Subcutaneous adipose tissue (tissue), 4 donors: Measurements from ENCODE around the gene MLLT3. TPM values are rescaled to one million over a fixed set of nuclear protein-coding genes. Genes with fewer than 3 reads are reported as not detected.

Experiments
- CTCF ChIP-seq: fragments of 450-650 bp; IDR thresholded peaks from one replicate; pipeline ENCODE4 v1.5.1; 2016; ENCODE audit warnings: low read depth, mild to moderate bottlenecking, control low read depth, antibody characterized with exemption, moderate library complexity
- total RNA-seq, 4 donors: library from RNA; depleted of rRNA; stranded (reverse); fragments of >200 nt; gene quantifications; one replicate each; pipeline ENCODE4 v1.1.0, GENCODE V29; 2016

Gene MLLT3
- total RNA-seq, 4 donors from 2014 or later = 10.2 to 15.3 (median 11.0) TPM

GRCh38 chr9:20441166-20441565 lies 181.1 kb downstream of the MLLT3 start:
- TF ChIP-seq CTCF = no peak

- TF ChIP-seq CTCF = no peak
Measured at GRCh38 chr9:20437476-20437875, 184.8 kb downstream of the MLLT3 start.

GRCh38 chr9:20436476-20437195 lies 185.7 kb downstream of the MLLT3 start:
- no peak for TF ChIP-seq CTCF

GRCh38 chr9:20428976-20429375 lies 193.3 kb downstream of the MLLT3 start:
- TF ChIP-seq CTCF = no peak

- no peak for TF ChIP-seq CTCF
Measured at GRCh38 chr9:20427359-20427758, 194.9 kb downstream of the MLLT3 start.

- TF ChIP-seq CTCF = no peak
Measured at GRCh38 chr9:20426019-20426418, 196.3 kb downstream of the MLLT3 start.

GRCh38 chr9:20419533-20419932 lies 202.8 kb downstream of the MLLT3 start:
- TF ChIP-seq CTCF = no peak
